ENCODE data around the gene KRTAP4-4. TPM values are rescaled to one million over a fixed set of nuclear protein-coding genes. Genes with fewer than 3 reads are reported as not detected.

KRTAP4-4 gene
- total RNA-seq, 4 donors from 2014 or later: not detected

DNA sequence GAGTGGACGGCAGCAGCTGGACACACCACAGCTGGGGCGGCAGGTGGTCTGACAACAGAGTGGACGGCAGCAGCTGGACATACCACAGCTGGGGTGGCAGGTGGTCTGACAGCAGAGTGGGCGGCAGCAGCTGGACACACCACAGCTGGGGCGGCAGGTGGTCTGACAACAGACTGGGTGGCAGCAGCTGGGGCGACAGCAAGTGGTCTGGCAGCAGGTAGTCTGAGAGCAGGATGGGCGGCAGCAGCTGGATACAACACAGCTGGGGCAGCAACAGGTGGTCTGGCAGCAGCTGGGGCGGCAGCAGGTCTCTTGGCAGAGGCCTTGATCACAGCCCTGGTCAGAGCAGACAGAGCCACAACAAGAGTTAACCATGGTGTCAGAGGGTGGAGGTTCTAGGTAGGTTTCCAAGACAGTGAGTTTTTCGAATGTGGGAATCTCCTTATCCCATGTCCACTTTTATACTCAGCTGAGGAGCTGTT, 24.0 kb upstream of the KRTAP4-4 start, which contains the start of gene KRTAP4-1:
TSS of gene KRTAP4-1 (minus strand) at position 432 of the 482 bp plus-strand sequence. CDS start at position 375, 57 bp downstream.
- TF ChIP-seq, protein P1, sequence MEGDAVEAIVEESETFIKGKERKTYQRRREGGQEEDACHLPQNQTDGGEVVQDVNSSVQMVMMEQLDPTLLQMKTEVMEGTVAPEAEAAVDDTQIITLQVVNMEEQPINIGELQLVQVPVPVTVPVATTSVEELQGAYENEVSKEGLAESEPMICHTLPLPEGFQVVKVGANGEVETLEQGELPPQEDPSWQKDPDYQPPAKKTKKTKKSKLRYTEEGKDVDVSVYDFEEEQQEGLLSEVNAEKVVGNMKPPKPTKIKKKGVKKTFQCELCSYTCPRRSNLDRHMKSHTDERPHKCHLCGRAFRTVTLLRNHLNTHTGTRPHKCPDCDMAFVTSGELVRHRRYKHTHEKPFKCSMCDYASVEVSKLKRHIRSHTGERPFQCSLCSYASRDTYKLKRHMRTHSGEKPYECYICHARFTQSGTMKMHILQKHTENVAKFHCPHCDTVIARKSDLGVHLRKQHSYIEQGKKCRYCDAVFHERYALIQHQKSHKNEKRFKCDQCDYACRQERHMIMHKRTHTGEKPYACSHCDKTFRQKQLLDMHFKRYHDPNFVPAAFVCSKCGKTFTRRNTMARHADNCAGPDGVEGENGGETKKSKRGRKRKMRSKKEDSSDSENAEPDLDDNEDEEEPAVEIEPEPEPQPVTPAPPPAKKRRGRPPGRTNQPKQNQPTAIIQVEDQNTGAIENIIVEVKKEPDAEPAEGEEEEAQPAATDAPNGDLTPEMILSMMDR (IDR thresholded peaks at IDR 0.05; ENCODE audit: low read depth): no peak

DNA sequence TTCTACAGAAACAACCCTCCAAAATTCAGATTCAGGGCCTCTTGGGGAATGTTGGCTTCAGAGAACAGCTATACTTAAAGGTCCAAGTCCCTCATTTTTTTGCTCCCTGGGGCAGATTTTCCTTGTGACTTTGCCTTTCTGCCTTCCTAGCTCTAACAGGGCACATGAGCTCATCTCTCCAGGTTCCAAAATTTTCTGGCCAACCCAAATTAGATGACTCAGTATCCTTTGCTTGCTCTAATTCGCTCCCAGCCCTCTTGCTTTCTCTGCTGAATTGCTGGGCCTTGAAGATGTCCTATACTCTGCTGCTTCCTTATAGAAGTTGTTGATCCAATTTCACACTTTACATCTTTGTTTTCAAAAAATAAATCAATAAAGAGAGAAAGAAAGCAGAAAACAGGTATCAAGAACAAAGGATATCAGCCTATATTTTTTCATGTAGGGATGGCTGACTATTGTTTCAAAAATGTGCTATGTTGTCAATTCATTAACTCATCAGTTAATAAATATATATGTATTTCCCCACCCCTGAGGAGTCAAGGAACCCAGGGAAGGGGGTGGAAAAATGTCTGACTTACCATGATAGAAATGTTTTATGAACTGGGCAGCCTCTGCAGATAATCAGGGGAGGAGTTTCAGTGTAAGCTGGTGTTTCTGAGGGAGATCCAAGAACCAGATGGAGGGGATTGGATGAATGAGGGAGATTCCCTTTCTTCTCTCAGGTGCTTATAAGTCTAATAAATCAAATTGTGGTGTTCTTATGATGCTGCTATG, 18.5 kb upstream of the KRTAP4-4 start:
- TF ChIP-seq, protein P1 (IDR thresholded peaks at IDR 0.05; ENCODE audit: low read depth): no peak

DNA sequence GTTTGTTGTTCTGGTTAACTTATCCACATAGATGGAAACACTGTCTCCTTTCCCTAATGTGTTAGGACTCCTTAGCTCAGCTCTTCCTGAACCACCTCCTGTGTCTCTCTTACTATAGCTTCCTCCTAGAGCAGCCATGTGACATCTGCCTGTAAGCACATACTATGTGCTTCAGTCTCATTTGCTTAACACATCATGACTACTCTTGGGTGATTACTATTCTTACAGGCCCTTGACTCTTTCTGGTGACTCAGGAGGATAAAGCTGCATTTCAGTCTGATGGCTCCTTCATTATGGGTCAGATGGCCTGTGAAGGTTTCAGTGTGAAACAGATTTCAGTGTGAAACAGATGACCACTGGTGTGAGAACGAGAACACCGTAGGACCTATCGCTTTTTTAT, 17.8 kb upstream of the KRTAP4-4 start:
- TF ChIP-seq, protein P1 (IDR thresholded peaks at IDR 0.05; ENCODE audit: low read depth): no peak

DNA sequence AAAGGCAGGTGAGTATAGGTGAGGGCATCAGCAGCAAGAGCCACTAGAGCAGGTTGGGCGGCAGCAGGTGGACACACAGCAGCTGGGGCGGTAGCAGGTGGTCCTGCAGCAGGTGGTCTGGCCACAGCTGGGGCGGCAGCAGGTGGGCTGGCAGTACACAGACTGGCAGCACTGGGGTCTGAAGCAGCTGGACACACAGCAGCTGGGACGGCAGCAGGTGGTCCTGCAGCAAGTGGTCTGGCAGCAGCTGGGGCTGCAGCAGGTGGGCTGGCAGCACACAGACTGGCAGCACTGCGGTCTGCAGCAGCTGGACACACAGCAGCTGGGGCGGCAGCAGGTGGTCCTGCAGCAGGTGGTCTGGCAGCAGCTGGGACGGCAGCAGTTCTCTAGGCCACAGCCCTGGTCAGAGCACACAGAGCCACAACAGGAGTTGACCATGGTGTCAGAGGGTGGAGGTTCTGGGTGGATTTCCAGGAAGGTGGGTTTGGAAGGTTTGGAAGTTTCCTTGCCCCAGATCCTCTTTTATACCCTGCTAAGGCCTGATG, 17.3 kb upstream of the KRTAP4-4 start, which contains the start of gene KRTAP4-2:
TSS of gene KRTAP4-2 (minus strand) at position 495 of the 545 bp plus-strand sequence. CDS start at position 438, 57 bp downstream.
- TF ChIP-seq, protein P1 (IDR thresholded peaks at IDR 0.05; ENCODE audit: low read depth): no peak

DNA sequence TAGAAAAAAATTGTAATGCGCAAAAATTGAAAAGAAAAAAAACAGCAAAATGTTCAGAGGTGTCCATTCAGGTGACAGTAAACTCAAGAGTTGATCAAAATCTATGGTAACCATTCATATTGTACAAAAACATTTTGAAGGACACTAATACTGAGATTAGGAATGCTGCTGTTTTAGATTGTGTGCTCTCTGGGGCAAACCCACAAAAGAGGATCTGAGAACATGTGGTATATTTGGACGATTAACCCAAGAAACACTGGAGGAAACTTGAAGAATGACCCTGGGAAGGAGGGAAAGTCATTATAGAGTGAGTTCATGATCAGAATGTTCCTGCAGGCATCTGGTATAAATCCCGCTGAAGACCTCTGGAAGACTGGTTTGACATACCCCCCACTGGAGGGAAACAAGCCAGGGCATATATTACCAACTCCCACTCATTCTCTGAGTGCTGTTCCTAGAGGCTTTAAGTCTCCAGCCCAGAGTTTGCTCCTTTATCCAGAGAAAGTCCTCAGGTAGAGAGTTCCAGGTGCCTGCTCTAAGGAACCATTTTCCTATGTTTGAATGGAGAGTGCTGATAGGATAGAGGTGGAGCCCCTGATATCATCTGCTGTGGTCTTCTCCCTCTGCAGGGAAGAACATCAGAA, 16.3 kb upstream of the KRTAP4-4 start:
- TF ChIP-seq, protein P1 (IDR thresholded peaks at IDR 0.05; ENCODE audit: low read depth): no peak

DNA sequence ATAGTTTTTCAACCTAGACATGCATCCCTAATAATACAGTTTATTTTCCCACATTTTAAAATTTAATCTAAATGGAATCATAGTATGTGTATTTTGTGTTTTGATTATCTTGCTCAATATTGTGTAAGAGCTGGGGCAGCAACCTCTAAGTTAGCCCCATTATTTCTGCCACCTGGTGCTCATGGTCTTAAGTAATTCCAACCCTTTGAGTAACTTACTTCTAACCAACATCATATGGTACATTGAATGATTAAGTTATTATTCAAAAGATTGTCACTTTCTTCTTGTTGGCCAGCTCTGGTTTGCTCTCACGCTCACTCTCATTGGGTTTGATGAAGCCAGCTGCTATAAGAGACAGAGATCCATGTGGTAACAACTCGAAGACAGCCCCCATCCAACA, 11.3 kb upstream of the KRTAP4-4 start:
- TF ChIP-seq, protein P1 (IDR thresholded peaks at IDR 0.05; ENCODE audit: low read depth): no peak

DNA sequence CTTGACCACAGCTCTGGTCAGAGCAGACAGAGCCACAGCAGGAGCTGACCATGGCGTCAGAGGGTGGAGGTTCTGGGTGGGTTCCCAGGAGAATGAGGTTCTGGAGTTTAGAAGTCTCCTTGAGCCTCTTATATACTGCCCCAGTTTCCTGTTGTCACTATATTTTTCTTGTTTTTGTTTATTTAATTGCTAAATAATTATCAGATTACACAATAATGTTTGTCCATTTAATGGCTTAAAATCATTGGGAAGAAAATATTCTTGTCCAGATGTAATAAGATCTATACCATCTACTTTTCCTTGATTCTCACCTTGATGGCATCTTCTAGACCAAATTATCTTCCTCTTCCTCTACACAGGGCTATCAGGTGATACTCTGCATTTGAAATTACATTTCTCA, 7.6 kb upstream of the KRTAP4-4 start, which contains the start of gene KRTAP4-3:
TSS of gene KRTAP4-3 (minus strand) at position 101 of the 400 bp plus-strand sequence. CDS start at position 52, 49 bp downstream.
- TF ChIP-seq, protein P1 (IDR thresholded peaks at IDR 0.05; ENCODE audit: low read depth): no peak
